Stimulated activated CD4-positive, alpha-beta T cell treated with anti-CD3 and anti-CD28 coated beads, Interleukin-1b, Interleukin-23, amount 100 ng/mL, for 48 hours (primary cell): Measurements from ENCODE around the gene XIRP1.
A peak's percentile ranks its signal among the peaks of the same experiment; 100 is the strongest.
"Not testable (repeated sequence)": the region's sequence is repeated elsewhere in the genome, so short reads cannot be mapped to it uniquely, and the experiment has no call there.

ENCODE experiments used
- DNase-seq: peaks from one replicate; pipeline ENCODE4 v3.0.0-alpha.2; 2020

The XIRP1 gene

GRCh38 chr3:39184081-39184967 lies 8.1 kb downstream of the XIRP1 start:
- DNase-seq: no peak

DNA sequence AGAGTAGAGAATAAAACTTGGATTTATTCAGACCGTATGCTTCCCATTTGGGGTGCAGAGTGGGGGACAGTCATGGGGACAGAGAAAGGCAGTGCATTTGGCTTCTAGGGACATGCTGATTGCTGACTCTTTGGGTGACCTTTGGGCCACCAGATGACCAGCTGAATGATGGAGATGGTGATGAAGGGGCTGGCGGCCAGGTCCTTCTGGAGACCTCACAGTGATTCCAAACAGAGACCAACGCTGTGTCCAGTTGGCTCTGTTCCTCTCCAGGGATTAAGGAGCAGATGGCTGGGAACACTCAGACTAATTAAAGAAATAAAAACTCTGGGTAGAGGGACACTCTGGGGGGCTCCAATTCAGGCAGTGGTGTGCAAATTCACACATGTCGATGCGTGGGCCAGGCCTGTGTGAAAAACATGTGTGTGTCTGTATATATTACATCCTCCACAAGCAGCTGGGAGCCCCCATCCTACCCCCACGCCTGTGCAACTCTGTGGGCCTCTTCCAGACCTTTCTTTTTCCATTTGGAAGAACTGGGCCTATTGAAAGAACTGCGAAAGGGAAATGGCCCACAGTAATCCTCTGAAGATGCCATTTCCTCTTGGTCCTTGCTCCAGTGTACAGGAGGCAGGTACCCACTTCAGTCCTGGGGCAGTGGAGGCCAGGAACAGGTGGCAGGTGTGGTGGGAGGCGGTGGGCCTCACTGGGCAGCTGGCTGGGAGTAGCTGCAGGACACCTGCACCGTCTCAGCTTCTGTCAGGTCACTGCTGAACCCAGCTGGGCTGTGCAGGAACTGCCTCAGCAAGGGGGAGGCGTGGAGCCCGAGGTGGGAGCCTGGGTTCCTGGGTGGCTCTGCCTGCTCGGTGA lies 8.9 kb downstream of the XIRP1 start:
- no peak for DNase-seq

- no peak for DNase-seq
Measured at GRCh38 chr3:39181408-39182335, 10.7 kb downstream of the XIRP1 start.

DNA sequence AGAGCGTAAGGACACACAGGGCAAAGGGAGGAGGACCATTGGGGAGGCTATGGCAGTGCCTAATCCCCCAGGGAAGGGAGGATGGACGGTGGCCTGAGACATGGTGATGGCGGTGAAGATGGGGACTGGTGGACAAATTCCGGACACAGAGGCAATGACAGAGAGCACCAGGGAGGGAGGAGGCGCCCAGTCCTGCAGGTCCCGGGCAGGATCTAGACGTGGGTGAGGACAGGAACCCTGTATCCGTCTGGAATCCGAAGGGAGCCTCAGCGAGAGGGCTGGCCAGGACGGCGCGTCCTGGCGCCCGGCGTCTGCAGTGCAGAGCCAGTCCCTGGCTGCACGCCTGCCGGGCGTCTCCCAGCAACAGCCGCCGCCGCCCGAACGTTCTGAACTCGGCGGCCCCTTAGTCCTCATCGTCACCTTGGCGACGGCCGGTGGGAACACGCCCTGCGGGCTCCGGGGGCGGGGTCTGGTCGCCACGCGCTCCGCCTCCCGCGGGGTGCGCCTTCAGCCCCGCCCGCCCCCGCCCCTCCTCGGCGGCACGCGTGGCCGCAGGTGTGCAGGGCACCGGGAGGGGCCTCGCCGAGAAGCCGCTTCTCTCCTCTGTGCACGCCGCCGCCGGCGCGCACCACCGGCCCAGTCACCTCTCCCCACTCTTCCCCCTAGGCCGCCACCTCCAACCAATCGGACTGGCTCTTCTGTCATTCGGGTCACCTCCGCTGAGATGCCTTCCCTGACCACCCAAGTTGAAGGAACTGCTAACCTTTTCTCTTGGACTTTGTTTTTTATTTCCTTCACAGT lies 11.6 kb downstream of the XIRP1 start:
- DNase-seq: peak; percentile 87

DNA sequence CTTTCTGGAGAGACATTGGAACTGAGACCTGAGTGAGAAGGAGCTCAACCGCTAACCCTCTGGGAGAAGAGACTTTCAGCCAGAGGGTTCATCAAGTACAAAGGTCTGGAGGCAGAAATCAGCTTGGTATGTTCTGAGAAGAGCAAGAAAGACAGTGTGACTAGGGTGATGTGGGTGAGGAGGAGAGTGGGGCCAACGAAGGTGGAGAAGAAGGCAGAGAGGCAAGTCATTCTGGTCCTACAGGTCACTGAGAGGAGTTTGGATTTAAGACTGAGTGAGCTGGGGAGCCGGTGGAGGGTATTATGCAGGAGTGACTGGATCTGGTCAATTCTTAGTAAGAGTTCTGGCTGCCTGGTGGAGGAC lies 12.2 kb downstream of the XIRP1 start:
- peak; percentile 48 for DNase-seq

DNA sequence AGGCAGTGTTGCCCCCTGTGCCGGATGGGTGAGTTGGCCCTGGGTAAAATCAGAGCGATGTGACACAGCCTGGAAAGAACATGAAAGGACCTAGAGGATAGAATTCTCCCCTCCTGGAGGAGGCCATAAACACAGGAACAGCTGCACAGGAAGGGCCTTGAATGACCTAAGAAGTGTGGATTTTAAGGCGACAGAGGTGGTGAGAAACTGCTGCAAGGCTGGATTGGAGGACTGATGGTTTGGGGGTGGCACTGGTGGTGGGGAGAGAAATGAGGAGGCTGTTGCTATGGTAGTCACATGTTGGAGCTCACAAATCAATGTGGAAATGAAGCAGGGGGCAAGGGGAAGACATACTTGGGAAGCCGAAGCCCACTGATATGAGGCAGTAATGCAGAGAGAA lies 13.8 kb downstream of the XIRP1 start:
- no peak for DNase-seq

DNA sequence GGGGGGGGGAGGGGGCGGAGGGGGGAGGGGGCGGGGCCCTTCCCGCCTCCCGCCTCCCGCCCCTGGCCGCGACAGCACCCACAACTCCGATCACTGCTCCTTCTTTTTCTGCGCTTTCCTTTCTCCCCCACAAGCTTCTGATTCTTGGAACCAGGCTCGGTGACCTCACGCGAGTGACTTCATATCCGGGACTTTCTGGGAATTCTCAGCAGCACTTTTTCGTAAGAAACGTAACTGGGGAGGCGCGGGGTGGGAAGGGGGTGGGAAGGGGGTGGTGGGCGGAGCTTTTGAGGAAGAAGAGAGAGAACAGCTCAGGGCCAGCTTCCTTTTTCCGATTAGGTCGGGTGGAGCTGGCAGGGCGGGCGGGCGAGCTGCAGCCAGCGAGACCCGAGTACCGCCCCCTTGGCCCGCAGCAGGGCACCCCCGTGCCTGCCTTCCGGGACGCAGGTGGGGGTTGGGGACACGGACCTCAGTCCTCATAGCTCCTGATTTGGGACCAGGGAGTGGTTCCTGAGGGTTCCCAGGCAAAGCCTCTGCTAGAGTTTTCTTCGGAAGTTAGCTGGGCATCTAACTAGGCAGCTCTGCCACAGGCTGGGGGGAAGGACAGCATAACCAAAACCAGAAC lies 14.6 kb downstream of the XIRP1 start:
- peak; percentile 72 for DNase-seq

GRCh38 chr3:39176025-39176714 lies 16.2 kb downstream of the XIRP1 start:
- no peak for DNase-seq

DNA sequence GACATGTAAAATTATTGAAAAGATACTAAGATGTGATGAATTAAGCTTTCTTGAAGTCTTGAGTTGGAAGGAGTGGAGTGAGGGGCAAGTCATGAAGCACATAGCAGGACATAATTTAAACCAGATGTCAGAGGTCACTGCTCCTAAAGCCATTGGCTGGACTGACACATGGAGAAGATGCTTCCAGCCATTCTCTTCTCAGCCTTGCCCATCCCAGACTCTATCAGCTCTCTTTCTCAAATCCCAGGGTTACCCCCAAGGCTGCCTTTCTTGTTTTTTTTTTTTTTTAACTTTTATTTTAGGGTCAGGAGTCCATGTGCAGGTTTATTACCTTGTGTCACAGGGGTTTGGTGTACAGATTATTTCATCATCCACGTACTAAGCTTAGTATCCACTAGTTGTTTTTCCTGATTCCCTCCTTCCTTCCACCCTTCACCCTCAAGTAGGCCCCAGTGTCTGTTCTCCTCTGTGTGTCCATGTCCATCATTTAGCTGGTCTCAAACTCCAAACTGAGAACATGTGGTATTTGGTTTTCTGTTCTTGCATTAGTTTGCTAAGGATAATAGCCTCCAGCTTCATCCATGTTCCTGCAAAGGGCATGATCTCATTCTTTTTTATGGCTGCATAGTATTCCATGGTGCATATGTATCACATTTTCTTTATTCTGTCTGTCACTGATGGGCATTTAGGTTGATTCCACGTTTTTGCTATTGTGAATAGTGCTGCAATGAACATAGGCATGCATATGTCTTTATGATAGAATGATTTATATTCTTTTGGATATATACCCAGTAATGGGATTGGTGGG lies 18.9 kb downstream of the XIRP1 start:
- no peak for DNase-seq

- DNase-seq: no peak
Measured at GRCh38 chr3:39171860-39172259, 20.5 kb downstream of the XIRP1 start.

GRCh38 chr3:39170877-39171276 lies 21.5 kb downstream of the XIRP1 start:
- DNase-seq: not testable (repeated sequence)

DNA sequence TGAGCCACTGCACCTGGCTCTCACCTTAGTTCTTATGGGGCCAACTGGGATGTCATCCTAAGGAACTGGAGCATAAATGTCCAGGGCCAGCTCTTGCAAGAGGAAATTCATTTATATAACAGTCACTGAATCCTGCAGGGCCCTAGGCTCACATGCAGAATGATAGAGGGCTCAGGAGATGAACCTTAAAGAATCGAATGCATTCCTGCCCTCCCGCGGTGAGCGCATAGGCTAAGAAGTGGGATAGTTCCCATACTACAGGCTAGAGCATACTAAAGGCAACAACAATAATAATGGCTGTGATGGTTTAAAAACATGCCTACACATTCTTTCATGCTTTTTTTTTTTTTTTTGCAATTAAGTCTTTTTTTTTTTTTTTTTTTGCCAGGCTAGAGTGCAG lies 21.9 kb downstream of the XIRP1 start:
- DNase-seq: no peak

DNA sequence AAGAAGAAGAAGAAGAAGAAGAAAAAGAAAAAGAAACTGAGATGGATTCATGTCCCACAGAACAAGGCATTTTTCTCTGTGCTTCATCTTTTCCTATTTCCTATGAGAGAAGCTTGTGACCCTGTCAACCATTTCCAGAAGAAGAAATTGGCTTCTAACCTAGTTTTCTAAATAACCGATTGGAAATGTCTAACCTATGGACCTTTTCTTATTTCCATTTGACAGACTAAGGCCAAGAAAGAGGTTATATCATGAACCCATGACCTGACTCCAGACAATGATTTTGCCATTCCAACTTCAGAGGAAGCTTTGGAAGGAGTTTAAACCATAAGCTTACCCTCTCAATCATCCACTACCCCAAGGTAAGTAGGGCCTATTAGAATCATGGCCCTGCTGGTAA lies 22.7 kb downstream of the XIRP1 start:
- DNase-seq: no peak

DNA sequence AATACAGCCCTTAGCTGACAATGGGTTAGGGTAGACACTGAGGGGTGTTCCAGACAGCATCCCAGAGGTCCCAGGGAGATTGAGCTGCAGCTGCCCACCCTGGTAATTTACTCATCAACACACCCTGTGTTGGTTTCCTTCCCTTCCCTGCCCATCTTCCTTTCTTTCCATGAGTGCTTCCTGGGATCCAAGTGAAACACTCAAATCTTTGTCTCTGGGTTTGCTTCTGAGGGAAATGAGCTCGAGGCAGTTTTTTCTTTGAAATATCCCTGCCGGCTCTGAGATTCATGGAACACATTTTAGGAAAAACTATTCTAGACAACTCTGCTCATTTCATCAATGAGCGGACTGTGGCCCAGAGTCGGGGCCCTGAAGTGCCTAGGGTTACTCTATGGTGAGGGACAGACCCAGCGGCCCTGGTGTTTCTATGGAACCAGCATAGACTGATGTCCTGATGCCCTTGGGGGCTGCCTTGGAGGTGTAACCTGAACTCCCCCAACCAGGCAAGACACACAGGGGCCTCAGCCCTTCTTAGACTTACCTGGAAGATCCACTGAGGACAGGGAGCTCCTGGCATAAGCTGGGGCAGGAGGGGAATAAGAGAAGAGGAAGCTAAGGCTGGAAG lies 24.1 kb downstream of the XIRP1 start:
- no peak for DNase-seq

DNA sequence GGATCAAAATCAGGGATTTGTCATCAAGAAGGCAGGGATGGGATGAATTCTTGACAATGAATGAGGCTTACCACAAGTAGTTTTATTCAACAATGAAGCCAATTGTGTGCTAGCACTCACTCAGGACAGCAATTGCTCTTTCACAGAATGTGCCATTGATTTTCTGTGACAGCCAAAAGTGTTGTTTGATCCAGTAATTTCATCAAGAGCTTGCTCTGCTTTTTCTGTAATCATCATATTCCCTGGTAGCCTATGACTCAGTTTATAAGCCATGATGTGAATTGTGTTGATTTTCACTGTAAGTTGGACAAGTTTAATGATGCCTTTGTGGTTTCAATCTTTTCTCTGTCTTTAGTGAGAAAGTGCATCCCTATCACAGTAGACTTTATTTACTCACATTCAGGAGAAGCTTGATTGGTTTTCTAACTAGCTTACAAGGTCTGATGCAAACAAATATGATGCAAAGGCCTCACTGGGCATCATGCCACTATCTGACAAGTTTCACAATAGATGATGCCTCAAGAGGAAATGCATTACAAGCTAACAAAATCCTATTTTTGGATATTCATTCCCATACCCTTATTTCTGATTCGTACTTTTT lies 25.4 kb downstream of the XIRP1 start:
- DNase-seq: no peak

DNA sequence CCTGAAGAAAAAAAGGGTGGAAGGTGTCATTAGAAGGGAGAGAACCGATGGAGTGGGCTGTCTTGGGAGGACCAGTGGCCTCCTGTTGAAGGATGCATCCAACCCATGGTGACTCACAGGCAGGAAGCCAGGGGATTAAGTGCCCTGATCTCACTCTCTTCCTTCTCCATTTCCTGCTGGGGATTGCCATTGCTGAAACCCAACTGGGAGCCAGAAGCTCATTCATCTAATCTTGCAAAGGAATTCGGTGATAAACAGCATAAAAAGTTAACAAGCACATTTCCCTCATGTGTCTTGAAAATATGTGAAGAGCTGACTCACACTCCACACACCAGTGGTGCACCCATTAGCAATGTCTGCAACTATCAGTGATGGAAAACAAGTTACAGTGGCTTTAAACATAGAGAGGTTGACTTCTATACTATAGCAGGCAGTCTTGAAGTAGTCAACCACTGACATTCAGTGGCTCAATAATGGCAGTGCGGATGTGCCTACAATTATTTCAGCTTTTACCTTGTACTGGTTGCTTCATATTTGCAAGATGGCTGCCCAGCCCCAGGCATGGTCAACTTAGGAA lies 26.2 kb downstream of the XIRP1 start:
- no peak for DNase-seq

- no peak for DNase-seq
Measured at GRCh38 chr3:39165518-39165917, 26.9 kb downstream of the XIRP1 start.

GRCh38 chr3:39164414-39164813 lies 28.0 kb downstream of the XIRP1 start:
- DNase-seq: no peak
